WTC11 (cell line): Measurements from ENCODE around the gene ACSS3. TPM values are rescaled to one million over a fixed set of nuclear protein-coding genes. Genes with fewer than 3 reads are reported as not detected.

Experiments
- ATAC-seq: fragments of 200-7000 bp; cut with Tn5 transposase; 2 replicates; pipeline ENCODE4 v1.10.0; 2021; ENCODE audit warnings: mild to moderate bottlenecking, moderate library complexity
- CTCF ChIA-PET: fragments of 300-600 bp; sonication (Branson Sonifier 250); formaldehyde crosslinking; loops from one replicate; lab custom pipeline; 2021; ENCODE audit warnings: antibody characterized with exemption; lab: Charles Lee
- POLR2A ChIA-PET: fragments of 350-600 bp; sonication (Branson Sonifier 250); formaldehyde crosslinking; loops from one replicate; lab custom pipeline; 2021; ENCODE audit warnings: antibody characterized with exemption; lab: Charles Lee
- DNase-seq: peaks from one replicate; pipeline ENCODE4 v3.0.0; 2021; ENCODE audit warnings: low spot score
- H3K27ac Mint-ChIP-seq: 2 replicates; pipeline ENCODE4 v1.8.0; 2021; ENCODE audit warnings: mixed read lengths
- H3K27me3 Mint-ChIP-seq: 2 replicates; pipeline ENCODE4 v1.8.0; 2021; ENCODE audit warnings: low read depth, mild to moderate bottlenecking, moderate library complexity, mixed read lengths
- H3K36me3 Mint-ChIP-seq: 2 replicates; pipeline ENCODE4 v1.8.0; 2021; ENCODE audit warnings: mixed read lengths
- H3K4me1 Mint-ChIP-seq: 2 replicates; pipeline ENCODE4 v1.8.0; 2022; ENCODE audit warnings: mixed read lengths
- H3K4me3 Mint-ChIP-seq: 2 replicates; pipeline ENCODE4 v1.8.0; 2021; ENCODE audit warnings: mild to moderate bottlenecking, moderate library complexity, mixed read lengths
- H3K9me3 Mint-ChIP-seq: 2 replicates; pipeline ENCODE4 v1.8.0; 2021; ENCODE audit warnings: mixed read lengths
- ATF1 ChIP-seq: sonication (generic); formaldehyde crosslinking; IDR thresholded peaks from 2 replicates; pipeline ENCODE4 v1.8.1; 2023; ENCODE audit warnings: mild to moderate bottlenecking, moderate library complexity, missing genetic modification reagents
- CBFB ChIP-seq: sonication (generic); formaldehyde crosslinking; IDR thresholded peaks from 2 replicates; pipeline ENCODE4 v1.8.1; 2022; ENCODE audit warnings: mild to moderate bottlenecking, low read depth, missing genetic modification reagents
- GRHL2 ChIP-seq: fragments of 250-450 bp; sonication (Bioruptor Pico); IDR thresholded peaks from 2 replicates; pipeline ENCODE4 v1.8.0; 2022; ENCODE audit warnings: mild to moderate bottlenecking, moderate library complexity; ENCODE audit not compliant: insufficient replicate concordance, severe bottlenecking
- HMGA2 ChIP-seq: fragments of 250-450 bp; sonication (Bioruptor Pico); IDR thresholded peaks from 2 replicates; pipeline ENCODE4 v1.4.0; 2021; ENCODE audit warnings: mild to moderate bottlenecking, moderate library complexity
- IRF1 ChIP-seq: sonication (generic); formaldehyde crosslinking; IDR thresholded peaks from 2 replicates; pipeline ENCODE4 v1.8.0; 2023; ENCODE audit warnings: missing genetic modification reagents
- NR1H2 ChIP-seq: sonication (generic); formaldehyde crosslinking; IDR thresholded peaks from 2 replicates; pipeline ENCODE4 v1.9.0; 2021; ENCODE audit warnings: mild to moderate bottlenecking, moderate library complexity, missing genetic modification reagents
- ZMAT4 ChIP-seq: fragments of 250-450 bp; sonication (Bioruptor Pico); IDR thresholded peaks from 2 replicates; pipeline ENCODE4 v1.9.0; 2021; ENCODE audit warnings: mild to moderate bottlenecking
- ZNF138 ChIP-seq: sonication (generic); formaldehyde crosslinking; conservative IDR thresholded peaks from 2 replicates; pipeline ENCODE4 v1.8.1; 2022; ENCODE audit warnings: mild to moderate bottlenecking, moderate library complexity, missing genetic modification reagents
- ZNF219 ChIP-seq: sonication (generic); formaldehyde crosslinking; IDR thresholded peaks from 2 replicates; pipeline ENCODE4 v1.8.0; 2023; ENCODE audit warnings: missing genetic modification reagents, mild to moderate bottlenecking, borderline replicate concordance
- ZNF232 ChIP-seq: sonication (generic); formaldehyde crosslinking; IDR thresholded peaks from 2 replicates; pipeline ENCODE4 v1.8.0; 2022; ENCODE audit warnings: mild to moderate bottlenecking, missing genetic modification reagents
- ZNF396 ChIP-seq: fragments of 250-450 bp; sonication (Bioruptor Pico); IDR thresholded peaks from 2 replicates; pipeline ENCODE4 v1.8.0; 2021; ENCODE audit warnings: mild to moderate bottlenecking, moderate library complexity, borderline replicate concordance
- ZNF416 ChIP-seq: fragments of 250-450 bp; sonication (Bioruptor Pico); IDR thresholded peaks from 2 replicates; pipeline ENCODE4 v1.9.0; 2021; ENCODE audit warnings: mild to moderate bottlenecking, inconsistent platforms
- ZNF423 ChIP-seq: fragments of 250-450 bp; sonication (Bioruptor Pico); IDR thresholded peaks from 2 replicates; pipeline ENCODE4 v2.1.2; 2022; ENCODE audit warnings: mild to moderate bottlenecking, moderate library complexity
- ZNF671 ChIP-seq: fragments of 250-450 bp; sonication (Bioruptor Pico); IDR thresholded peaks from 2 replicates; pipeline ENCODE4 v1.8.0; 2021; ENCODE audit warnings: mild to moderate bottlenecking
- total RNA-seq: library from RNA; stranded (reverse); gene quantifications from 3 replicates; pipeline ENCODE4 v1.2.3, GENCODE V29; 2021
- TF ChIP-seq, protein P1 (sequence below): fragments of 200-600 bp; IDR thresholded peaks from 2 replicates; pipeline ENCODE4 v1.8.0; 2022; ENCODE audit warnings: antibody characterized with exemption
- TF ChIP-seq, protein P2 (sequence below): sonication (generic); formaldehyde crosslinking; IDR thresholded peaks from 2 replicates; pipeline ENCODE4 v1.8.1; 2022; ENCODE audit warnings: low read depth, missing genetic modification reagents, borderline replicate concordance
- TF ChIP-seq, protein P3 (sequence below): fragments of 250-450 bp; sonication (Bioruptor Pico); IDR thresholded peaks from 2 replicates; pipeline ENCODE4 v2.1.2; 2022; ENCODE audit warnings: mild to moderate bottlenecking, moderate library complexity
- TF ChIP-seq, protein P4 (sequence below): sonication (generic); formaldehyde crosslinking; IDR thresholded peaks from 2 replicates; pipeline ENCODE4 v1.8.1; 2022; ENCODE audit warnings: low read depth, mild to moderate bottlenecking, moderate library complexity, missing genetic modification reagents, borderline replicate concordance

Gene ACSS3
- total RNA-seq, 1 experiment from 2014 or later = 18.6 TPM

GRCh38 chr12:81253360-81253759 lies 175.5 kb downstream of the ACSS3 start (continued):
- TF ChIP-seq CBFB (CRISPR knock-in tag) (no peak), ZNF416 (CRISPR knock-in tag) (no peak), ZNF671 (CRISPR knock-in tag) (no peak), ZMAT4 (CRISPR knock-in tag) (no peak), HMGA2 (CRISPR knock-in tag) (no peak)
- TF ChIP-seq, all 79 proteins: peak for 0

GRCh38 chr12:81255456-81255855 lies 177.6 kb downstream of the ACSS3 start:
- DNase-seq (no peak), ATAC-seq (peak; percentile 58)
- H3K4me1 Mint-ChIP-seq = peaks cover 20% of the 10 kb centered on the region
- no peaks in the 10 kb centered on the region for H3K9me3 Mint-ChIP-seq
- no peak overlapping the region; the same call in 1 of the 2 replicates for H3K27ac Mint-ChIP-seq
- H3K36me3 Mint-ChIP-seq = no peaks in the 10 kb centered on the region
- H3K27me3 Mint-ChIP-seq = no peaks in the 10 kb centered on the region
- TF ChIP-seq, protein P1, sequence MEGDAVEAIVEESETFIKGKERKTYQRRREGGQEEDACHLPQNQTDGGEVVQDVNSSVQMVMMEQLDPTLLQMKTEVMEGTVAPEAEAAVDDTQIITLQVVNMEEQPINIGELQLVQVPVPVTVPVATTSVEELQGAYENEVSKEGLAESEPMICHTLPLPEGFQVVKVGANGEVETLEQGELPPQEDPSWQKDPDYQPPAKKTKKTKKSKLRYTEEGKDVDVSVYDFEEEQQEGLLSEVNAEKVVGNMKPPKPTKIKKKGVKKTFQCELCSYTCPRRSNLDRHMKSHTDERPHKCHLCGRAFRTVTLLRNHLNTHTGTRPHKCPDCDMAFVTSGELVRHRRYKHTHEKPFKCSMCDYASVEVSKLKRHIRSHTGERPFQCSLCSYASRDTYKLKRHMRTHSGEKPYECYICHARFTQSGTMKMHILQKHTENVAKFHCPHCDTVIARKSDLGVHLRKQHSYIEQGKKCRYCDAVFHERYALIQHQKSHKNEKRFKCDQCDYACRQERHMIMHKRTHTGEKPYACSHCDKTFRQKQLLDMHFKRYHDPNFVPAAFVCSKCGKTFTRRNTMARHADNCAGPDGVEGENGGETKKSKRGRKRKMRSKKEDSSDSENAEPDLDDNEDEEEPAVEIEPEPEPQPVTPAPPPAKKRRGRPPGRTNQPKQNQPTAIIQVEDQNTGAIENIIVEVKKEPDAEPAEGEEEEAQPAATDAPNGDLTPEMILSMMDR = no peak
- TF ChIP-seq ZMAT4 (CRISPR knock-in tag) (no peak), ZNF138 (CRISPR knock-in tag) (no peak), IRF1 (no peak), GRHL2 (CRISPR knock-in tag) (no peak), NR1H2 (CRISPR knock-in tag) (no peak), ZNF423 (CRISPR knock-in tag) (no peak), ATF1 (no peak), ZNF219 (CRISPR knock-in tag) (no peak), ZNF396 (no peak), ZNF232 (CRISPR knock-in tag) (no peak)
- TF ChIP-seq, protein P2, sequence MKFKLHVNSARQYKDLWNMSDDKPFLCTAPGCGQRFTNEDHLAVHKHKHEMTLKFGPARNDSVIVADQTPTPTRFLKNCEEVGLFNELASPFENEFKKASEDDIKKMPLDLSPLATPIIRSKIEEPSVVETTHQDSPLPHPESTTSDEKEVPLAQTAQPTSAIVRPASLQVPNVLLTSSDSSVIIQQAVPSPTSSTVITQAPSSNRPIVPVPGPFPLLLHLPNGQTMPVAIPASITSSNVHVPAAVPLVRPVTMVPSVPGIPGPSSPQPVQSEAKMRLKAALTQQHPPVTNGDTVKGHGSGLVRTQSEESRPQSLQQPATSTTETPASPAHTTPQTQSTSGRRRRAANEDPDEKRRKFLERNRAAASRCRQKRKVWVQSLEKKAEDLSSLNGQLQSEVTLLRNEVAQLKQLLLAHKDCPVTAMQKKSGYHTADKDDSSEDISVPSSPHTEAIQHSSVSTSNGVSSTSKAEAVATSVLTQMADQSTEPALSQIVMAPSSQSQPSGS (CRISPR knock-in tag) = no peak
- TF ChIP-seq, protein P3, sequence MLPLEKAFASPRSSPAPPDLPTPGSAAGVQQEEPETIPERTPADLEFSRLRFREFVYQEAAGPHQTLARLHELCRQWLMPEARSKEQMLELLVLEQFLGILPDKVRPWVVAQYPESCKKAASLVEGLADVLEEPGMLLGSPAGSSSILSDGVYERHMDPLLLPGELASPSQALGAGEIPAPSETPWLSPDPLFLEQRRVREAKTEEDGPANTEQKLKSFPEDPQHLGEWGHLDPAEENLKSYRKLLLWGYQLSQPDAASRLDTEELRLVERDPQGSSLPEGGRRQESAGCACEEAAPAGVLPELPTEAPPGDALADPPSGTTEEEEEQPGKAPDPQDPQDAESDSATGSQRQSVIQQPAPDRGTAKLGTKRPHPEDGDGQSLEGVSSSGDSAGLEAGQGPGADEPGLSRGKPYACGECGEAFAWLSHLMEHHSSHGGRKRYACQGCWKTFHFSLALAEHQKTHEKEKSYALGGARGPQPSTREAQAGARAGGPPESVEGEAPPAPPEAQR = no peak
- TF ChIP-seq, protein P4, sequence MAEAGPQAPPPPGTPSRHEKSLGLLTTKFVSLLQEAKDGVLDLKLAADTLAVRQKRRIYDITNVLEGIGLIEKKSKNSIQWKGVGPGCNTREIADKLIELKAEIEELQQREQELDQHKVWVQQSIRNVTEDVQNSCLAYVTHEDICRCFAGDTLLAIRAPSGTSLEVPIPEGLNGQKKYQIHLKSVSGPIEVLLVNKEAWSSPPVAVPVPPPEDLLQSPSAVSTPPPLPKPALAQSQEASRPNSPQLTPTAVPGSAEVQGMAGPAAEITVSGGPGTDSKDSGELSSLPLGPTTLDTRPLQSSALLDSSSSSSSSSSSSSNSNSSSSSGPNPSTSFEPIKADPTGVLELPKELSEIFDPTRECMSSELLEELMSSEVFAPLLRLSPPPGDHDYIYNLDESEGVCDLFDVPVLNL (CRISPR knock-in tag) = no peak
- ChIA-PET CTCF (interaction anchor here (1.0 kb wide), 1 partner anchor 418 kb away, joined by 3 read pairs; no protein-coding TSS in a partner anchor), POLR2A (no interaction called here)
- H3K4me3 Mint-ChIP-seq = no peak overlapping the region
